GM03348 (cell line): ENCODE results near the gene IMPA2.

Source experiments
- DNase-seq: peaks from one replicate; pipeline ENCODE4 v3.0.0; 2012; ENCODE audit warnings: low spot score

IMPA2 gene

GRCh38 chr18:12009581-12010140 lies 28.4 kb downstream of the IMPA2 start:
- DNase-seq, result no peak

DNA sequence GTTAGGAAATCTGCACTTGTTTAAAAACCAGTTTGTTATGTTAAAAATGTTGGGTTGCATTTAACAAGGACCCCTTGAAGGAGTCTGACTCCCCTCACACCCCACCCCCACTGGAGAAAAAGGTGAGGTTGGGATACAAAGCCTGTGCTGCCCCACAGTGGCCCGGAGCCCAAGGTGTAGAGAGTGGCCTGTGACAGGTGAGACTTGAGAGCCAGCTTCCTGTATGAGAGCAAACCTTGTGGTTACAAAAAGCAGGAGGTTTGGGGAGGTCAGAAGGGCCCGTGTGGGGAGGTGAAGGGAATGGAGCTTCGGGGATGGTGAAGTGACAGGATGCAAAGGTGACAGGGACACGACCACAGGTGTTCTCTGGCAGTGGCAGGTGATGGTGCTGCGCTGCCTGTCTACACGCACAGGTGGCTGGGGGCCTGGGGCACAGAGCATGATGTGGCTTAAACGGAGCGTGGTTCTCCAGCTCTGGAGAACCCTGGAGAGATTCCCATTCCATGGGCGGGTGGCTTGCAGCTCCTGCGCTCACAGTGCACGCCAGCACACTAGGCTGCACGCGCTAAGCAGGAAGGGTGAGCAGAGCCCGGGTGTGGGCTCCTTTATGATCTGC lies 29.0 kb downstream of the IMPA2 start:
- DNase-seq, result no peak

GRCh38 chr18:12011199-12011956 lies 30.1 kb downstream of the IMPA2 start:
- DNase-seq, result no peak

DNA sequence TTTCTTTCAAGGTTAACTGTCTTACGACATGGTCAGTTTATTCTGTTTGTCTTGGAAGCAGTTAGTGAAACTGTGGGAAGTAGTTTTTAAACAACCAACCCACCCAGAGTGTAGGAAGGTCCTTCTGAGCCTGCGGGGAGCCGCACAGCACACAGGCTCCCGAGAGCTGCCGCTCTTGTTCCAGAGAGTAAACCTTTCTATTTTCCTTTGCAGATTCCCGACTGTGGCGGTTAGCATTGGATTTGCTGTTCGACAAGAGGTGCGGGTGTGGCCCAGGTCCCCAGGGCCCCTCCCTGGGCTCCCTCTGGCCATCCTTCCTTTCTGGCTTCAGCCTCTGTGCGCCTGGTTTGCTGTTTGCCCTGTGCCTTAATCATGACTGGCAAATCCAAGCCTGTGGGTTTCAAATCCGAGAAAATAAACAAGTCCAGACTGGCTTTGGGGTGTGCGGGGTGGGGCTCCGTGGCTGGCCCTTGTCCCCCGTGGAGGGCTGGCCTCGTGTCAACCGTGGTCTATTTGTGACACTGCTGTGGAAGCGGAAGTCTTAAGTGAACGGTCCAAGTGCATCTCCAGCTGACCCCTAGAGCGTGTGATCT lies 30.7 kb downstream of the IMPA2 start:
- no peak for DNase-seq

DNA sequence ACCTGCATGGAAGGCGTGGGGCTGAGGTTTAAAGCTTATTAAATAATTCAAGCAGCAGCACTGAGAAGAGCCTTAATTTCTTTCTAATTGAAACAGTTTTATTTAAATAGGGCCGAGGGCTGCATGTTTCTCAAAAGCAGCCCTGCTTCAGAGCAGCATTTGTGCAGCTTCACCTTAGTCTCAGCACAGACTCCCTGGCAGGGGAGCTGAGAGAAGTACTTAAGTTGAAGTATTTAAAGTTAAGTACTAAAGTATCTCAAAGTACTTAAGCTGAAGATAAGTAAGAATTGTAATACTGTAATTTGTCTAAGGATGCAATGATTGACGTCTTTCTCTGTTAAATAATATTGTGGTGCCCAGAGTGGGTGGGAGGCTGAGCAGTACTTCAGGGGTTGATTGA lies 31.4 kb downstream of the IMPA2 start:
- no peak for DNase-seq

GRCh38 chr18:12013186-12013916 lies 32.0 kb downstream of the IMPA2 start:
- DNase-seq, result no peak

DNA sequence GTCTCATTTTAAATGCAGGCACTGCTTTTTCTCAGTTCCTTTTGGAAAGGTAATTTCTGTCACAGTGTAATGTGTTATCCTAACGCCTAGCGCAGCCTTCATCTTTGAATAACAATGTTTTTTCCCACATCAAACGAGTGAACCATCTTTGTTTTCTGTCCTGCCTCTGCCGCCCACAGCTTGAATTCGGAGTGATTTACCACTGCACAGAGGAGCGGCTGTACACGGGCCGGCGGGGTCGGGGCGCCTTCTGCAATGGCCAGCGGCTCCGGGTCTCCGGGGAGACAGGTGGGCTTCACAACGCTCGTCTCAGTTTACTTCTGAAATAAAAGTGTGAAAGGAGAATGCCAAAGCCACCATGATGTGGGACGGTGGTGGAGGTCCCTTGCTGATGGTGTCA lies 32.8 kb downstream of the IMPA2 start:
- no peak for DNase-seq

- no peak for DNase-seq
Measured at GRCh38 chr18:12014521-12015415, 33.5 kb downstream of the IMPA2 start.

DNA sequence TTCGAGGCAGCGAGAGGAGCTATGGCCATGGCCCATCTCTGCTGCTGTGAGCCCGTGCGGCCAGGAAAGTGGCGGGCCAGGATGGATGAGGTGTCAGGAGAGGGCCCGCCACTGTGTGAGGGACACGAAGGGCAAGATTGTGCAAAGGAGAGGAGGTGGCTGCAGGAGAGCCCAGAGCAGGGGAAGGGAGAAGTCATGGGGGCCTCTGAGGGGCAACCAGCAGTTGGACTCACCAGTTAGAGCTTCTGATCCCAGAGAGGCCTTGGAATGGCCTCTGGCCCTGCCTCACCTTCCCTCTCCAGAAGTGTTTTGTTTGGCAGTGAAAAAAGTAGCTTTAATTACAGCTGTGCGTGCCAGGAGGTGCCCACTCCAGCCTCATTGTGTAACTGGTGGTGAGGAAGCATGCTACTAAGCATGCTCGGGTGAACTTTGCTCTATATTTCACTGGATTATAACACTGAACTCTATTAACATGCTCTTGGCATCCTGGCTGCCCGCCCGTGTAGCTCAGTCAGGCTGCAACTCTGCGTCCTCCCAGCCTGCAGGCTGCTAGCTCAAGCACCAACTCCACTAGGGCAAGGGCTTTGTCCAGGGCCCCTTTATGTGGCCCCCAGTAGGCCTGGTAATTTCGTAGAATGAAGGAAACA lies 34.2 kb downstream of the IMPA2 start:
- DNase-seq, result no peak

DNA sequence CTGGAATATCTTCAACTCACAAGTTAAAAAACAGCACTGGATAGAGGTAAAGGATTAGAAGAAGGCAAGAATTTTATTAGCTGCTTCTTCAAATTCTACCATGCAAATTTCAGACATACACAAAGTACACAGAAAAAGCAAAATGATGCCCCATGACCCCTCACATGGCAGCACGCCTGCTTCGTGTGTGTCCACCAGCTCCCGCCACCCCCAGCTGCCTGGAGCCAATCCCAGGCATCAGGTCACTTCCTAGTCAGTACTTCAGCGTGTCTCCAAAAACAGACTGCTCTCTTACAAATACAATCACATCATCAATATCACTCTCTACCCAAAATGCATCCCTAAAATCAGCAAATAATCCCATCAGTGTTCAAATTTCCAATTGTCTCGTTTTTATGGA lies 35.8 kb downstream of the IMPA2 start:
- DNase-seq, result no peak

DNA sequence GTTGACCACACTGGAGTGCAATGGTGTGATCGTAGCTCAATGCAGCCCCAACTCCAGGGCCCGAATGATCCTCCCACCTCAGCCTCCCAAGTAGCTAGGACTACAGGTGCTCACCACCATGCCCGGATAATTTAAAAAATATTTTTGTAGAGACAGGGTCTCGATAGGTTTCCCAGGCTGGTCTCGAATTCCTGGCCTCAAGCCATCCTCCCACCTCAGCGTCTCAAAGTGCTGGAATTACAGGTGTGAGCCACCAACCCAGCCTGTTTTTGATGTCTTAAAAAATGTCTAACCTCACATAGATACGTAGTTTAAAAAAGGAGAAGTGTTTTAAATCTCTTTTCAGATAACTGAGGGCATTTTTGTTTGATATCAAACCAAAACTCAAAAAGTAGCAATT lies 37.6 kb downstream of the IMPA2 start:
- DNase-seq, result no peak

- no peak for DNase-seq
Measured at GRCh38 chr18:12021077-12021476, 39.8 kb downstream of the IMPA2 start.

- no peak for DNase-seq
Measured at GRCh38 chr18:12021596-12021995, 40.3 kb downstream of the IMPA2 start.

DNA sequence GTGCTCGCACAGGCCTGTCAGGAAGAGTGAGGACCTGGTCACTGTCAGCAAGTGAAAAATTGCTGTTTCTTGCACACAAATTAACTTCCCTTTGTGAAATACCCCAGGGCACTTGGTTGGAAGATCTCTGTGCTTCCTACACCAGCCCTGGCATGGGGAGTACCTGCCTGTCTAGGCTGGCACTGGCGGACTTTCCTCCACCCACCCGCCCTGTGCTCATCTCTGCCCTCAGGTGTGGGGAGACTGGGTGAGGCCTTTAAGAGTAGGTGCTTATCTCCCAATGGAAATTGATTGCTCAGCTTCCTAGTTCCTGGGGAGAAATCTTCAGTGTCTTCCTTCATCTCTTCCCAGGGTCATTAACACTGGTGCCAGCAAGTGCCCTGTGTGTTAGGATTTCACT lies 42.1 kb downstream of the IMPA2 start:
- DNase-seq, result no peak

DNA sequence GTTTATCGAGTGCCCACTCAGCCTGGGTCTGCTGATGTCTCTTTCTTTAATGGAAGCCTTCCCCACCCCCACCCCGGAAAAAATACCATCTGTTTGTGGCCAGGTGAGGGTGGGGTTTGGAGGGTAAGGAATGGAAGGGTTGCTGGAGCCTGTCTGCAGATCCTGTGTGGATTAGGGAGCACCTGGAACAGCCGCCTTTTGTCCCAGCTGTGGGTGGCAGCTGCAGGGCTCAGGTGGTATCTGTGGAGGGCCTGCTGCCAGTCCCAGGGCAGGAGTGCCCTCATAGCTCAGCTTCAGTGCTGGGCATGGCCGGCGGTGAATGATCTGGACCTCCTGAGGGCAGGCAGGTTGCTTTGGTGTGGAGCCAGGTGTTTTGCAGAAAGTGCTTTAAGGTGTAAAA lies 45.3 kb downstream of the IMPA2 start:
- DNase-seq, result no peak

DNA sequence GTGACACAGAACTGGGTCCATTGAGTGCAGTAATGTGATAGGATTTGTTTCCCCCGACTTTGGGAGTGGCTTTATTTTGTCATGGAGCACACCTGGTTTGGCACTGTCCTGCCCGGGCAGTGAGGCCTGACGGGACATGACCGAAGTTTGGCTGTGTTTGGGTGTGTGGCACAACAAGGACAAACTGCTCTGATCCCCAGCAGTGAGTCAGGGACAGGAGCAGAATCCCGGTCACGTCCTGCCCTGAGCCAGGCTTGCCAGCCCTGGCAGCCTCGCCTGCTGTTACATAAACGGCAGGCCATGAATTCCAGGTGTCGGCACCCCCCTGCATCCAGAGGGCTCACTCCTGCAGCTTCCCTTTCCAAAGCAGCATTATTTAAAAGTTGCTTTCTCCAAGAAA lies 45.7 kb downstream of the IMPA2 start:
- DNase-seq, result no peak

- no peak for DNase-seq
Measured at GRCh38 chr18:12027480-12027879, 46.2 kb downstream of the IMPA2 start.

DNA sequence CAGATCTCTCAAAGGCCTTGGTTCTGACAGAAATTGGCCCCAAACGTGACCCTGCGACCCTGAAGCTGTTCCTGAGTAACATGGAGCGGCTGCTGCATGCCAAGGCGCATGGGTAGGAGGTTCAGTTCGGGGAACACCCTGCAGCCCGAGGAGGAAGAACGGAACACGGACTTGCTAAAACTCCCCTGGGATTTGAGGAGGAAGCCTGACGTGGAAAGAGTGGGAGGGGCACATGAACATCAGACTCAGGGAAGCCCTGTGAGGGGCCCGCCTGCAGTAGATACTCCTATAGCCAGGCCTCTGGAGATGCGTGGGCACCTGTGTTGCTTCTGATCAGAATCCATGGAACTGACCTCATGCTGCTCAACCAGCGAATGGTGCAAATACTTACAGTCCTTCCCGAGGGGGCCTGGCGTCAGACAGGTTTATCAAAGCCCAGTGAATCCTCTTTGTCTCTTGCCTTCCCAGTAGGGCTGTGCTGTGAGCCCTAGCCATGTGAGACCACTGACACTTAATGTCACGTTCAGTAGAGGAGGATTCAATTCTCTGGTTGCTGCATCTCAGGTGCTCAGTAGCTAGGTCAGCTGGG lies 46.8 kb downstream of the IMPA2 start:
- no peak for DNase-seq

GRCh38 chr18:12028674-12029073 lies 47.4 kb downstream of the IMPA2 start:
- no peak for DNase-seq

DNA sequence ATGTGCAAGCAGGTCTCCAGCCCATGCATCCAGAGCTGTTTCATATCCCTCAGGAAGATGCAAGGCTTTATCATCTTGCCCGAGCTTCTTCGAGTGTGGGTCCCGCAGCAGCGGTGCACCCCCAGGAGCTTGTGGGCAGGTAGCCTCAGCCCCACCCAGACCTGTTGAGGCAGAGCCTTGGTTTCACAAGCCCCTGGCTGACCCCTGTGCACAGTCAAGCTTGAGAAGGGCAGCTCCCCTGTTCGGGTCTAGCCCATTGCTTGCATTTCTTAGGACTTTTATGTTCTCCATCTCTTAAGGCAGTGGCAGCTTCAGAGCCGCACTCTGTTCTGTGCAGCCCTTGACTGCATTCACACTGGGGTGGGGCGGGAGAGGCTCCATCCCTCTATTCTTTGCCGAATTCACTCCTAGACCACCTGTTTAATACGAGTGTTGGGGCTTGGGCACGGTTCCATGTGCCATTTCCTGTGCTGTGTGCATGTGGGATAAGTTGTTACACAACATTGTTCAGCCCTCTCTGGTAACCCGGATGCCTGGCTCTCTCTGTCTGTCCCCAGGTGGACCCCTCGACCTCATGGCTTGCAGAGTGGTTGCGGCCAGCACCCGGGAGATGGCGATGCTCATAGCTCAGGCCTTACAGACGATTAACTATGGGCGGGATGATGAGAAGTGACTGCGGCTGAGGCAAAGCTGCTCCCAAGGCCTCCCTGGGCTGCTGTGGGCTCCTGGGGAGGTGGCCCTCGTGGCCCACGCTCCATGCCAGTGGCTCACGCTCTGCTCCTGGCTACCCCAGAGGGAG lies 48.7 kb downstream of the IMPA2 start:
- DNase-seq, result no peak
